Posterior vena cava (tissue), 2 donors: Measurements from ENCODE around the gene TMC6. TPM values are rescaled to one million over a fixed set of nuclear protein-coding genes. Genes with fewer than 3 reads are reported as not detected.

Experiments used
- DNase-seq: peaks from one replicate; pipeline ENCODE4 v3.0.0-alpha.2; 2020; ENCODE audit warnings: low spot score
- intact Hi-C, 2 donors: fragments of 100-400 bp; cut with DNase I; formaldehyde crosslinking; loops; one replicate each; pipeline versions ENCODE4 v1.14.1 to v1.14.2; 2022 to 2023
- total RNA-seq, 2 donors: library from RNA; stranded (reverse); fragmentation: NEBNext Ultra II Directional; extraction: Animal tissue kit (Norgen Biotek cat#: 25700); gene quantifications; one replicate each; pipeline ENCODE4 v1.2.1, GENCODE V29; 2021
- donor health status: DM: yes; HTN: yes; CAD: no.
- donor health status: DM: yes; HTN: yes; CAD: no.

The TMC6 gene
- total RNA-seq, 2 donors from 2014 or later = 35.6 to 37.4 TPM

GRCh38 chr17:78063489-78063888 lies 65.1 kb downstream of the TMC6 start:
- intact Hi-C loops = no loop called here
- DNase-seq = no peak

GRCh38 chr17:78062596-78062995 lies 66.0 kb downstream of the TMC6 start:
- intact Hi-C loops = no loop called here
- no peak for DNase-seq

Other genes with a start within 250 kb of the TMC6 start
- gene TNRC6C, start 170.1 kb downstream of the TMC6 start, total RNA-seq = 10 to 100 TPM; 31.0 to 48.1 TPM
- gene TMC8, start 2.0 kb upstream of the TMC6 start, total RNA-seq = 10 to 100 TPM in 1 of 2 donors, 1 to 10 TPM in 1; 6.4 to 15.7 TPM
- gene C17orf99, start 17.6 kb upstream of the TMC6 start, total RNA-seq = not detected
- gene SYNGR2, start 39.8 kb upstream of the TMC6 start, total RNA-seq = 10 to 100 TPM; 44.5 to 58.1 TPM
- gene TK1, start 58.3 kb upstream of the TMC6 start, total RNA-seq = 1 to 10 TPM; 1.1 to 1.4 TPM
- gene AFMID, start 58.6 kb upstream of the TMC6 start, total RNA-seq = 10 to 100 TPM in 1 of 2 donors, 1 to 10 TPM in 1; 6.1 to 13.6 TPM
- 1 to 10 TPM in 1 of 2 donors, under 1 TPM in 1; 0.19 to 1.7 TPM for gene BIRC5, start 85.5 kb upstream of the TMC6 start, total RNA-seq
- gene TMEM235, start 102.9 kb upstream of the TMC6 start, total RNA-seq = not detected
- gene SOCS3, start 231.3 kb upstream of the TMC6 start, total RNA-seq = 10 to 100 TPM; 47.4 to 85.2 TPM
- 10 to 100 TPM; 33.6 to 33.7 TPM for gene PGS1, start 249.9 kb upstream of the TMC6 start, total RNA-seq